ENCODE results near the gene TEX44.
"Not testable (repeated sequence)": the region's sequence is repeated elsewhere in the genome, so short reads cannot be mapped to it uniquely, and the experiment has no call there.

TEX44 gene

GRCh38 chr2:231592636-231593145, at the start of gene TEX44:
Gene TEX44, plus strand, starts transcription at chr2:231592864. Its CDS starts 88 bp downstream, at chr2:231592952.
- DNase-seq: no peak

GRCh38 chr2:231545105-231545902, 47.4 kb upstream of the TEX44 start:
- peak; percentile 88 to 93 for DNase-seq

GRCh38 chr2:231546014-231546715, 46.5 kb upstream of the TEX44 start:
- DNase-seq: peak; percentile 66 to 71

GRCh38 chr2:231547315-231548110, 45.2 kb upstream of the TEX44 start:
- no peak for DNase-seq

- DNase-seq: no peak
These were observed 43.9 kb upstream of the TEX44 start for GRCh38 chr2:231548752-231549151.

GRCh38 chr2:231549446-231550239, 43.0 kb upstream of the TEX44 start:
- no peak for DNase-seq

GRCh38 chr2:231552752-231553151, 39.9 kb upstream of the TEX44 start:
- DNase-seq: no peak

GRCh38 chr2:231554327-231554726, 38.3 kb upstream of the TEX44 start:
- no peak for DNase-seq

- peak; percentile 54 to 60 for DNase-seq
These were observed 37.7 kb upstream of the TEX44 start for GRCh38 chr2:231554748-231555545.

GRCh38 chr2:231556496-231556895, 36.2 kb upstream of the TEX44 start:
- not testable (repeated sequence) for DNase-seq

- DNase-seq: no peak
These were observed 35.7 kb upstream of the TEX44 start for GRCh38 chr2:231556981-231557380.

- DNase-seq: peak; percentile 76 to 88
These were observed 35.0 kb upstream of the TEX44 start for GRCh38 chr2:231557571-231558217.

GRCh38 chr2:231563378-231563961, 29.2 kb upstream of the TEX44 start:
- peak; percentile 55 to 70 for DNase-seq

- DNase-seq: no peak
These were observed 26.6 kb upstream of the TEX44 start for GRCh38 chr2:231565887-231566594.

GRCh38 chr2:231567159-231567558, 25.5 kb upstream of the TEX44 start:
- no peak for DNase-seq

- DNase-seq: no peak
These were observed 24.4 kb upstream of the TEX44 start for GRCh38 chr2:231568098-231568784.

GRCh38 chr2:231568785-231569435, 23.8 kb upstream of the TEX44 start:
- DNase-seq: no peak

- DNase-seq: not testable (repeated sequence)
These were observed 21.7 kb upstream of the TEX44 start for GRCh38 chr2:231570915-231571314.
